Activated CD4-positive, alpha-beta T cell treated with anti-CD3 and anti-CD28 coated beads, Interleukin-2, amount 10 ng/mL, durations not matched to agents 7 days and 5 days (primary cell): ENCODE results near the gene NBAS. TPM values are rescaled to one million over a fixed set of nuclear protein-coding genes. Genes with fewer than 3 reads are reported as not detected.
"Not testable (repeated sequence)": the region's sequence is repeated elsewhere in the genome, so short reads cannot be mapped to it uniquely, and the experiment has no call there.

Experiments
- CTCF ChIA-PET: fragments of 350-600 bp; sonication (Branson Sonifier 250); formaldehyde crosslinking; loops from one replicate; lab custom pipeline; 2021; ENCODE audit warnings: antibody characterized with exemption; lab: Charles Lee
- POLR2A ChIA-PET: fragments of 350-600 bp; sonication (Branson Sonifier 250); formaldehyde crosslinking; loops from one replicate; lab custom pipeline; 2021; ENCODE audit warnings: antibody characterized with exemption; lab: Charles Lee
- DNase-seq: peaks from one replicate; pipeline ENCODE4 v3.0.0-alpha.2; 2020
- H3K27ac Mint-ChIP-seq: one replicate; pipeline ENCODE4 v1.8.0; 2021; ENCODE audit warnings: mild to moderate bottlenecking, moderate library complexity, mixed read lengths
- H3K27me3 Mint-ChIP-seq: one replicate; pipeline ENCODE4 v1.8.0; 2021; ENCODE audit warnings: mixed read lengths
- H3K36me3 Mint-ChIP-seq: one replicate; pipeline ENCODE4 v1.8.0; 2021; ENCODE audit warnings: low read depth, mixed read lengths
- H3K4me1 Mint-ChIP-seq: one replicate; pipeline ENCODE4 v1.8.0; 2021; ENCODE audit warnings: mixed read lengths
- H3K4me3 Mint-ChIP-seq: one replicate; pipeline ENCODE4 v1.8.0; 2021; ENCODE audit warnings: mild to moderate bottlenecking, moderate library complexity, mixed read lengths
- H3K9me3 Mint-ChIP-seq: one replicate; pipeline ENCODE4 v1.8.0; 2021; ENCODE audit warnings: mixed read lengths
- total RNA-seq, 2 experiments: library from RNA; stranded (reverse); gene quantifications; one replicate each; pipeline ENCODE4 v1.2.3, GENCODE V29; 2021

NBAS gene
- total RNA-seq, 2 experiments from 2014 or later = 33.0 to 36.5 TPM

- POLR2A ChIA-PET = no interaction called here
- Mint-ChIP-seq H3K4me1 (no peaks in the 10 kb centered on the region), H3K27me3 (no peaks in the 10 kb centered on the region), H3K9me3 (no peaks in the 10 kb centered on the region), H3K27ac (no peak overlapping the region), H3K36me3 (no peaks in the 10 kb centered on the region), H3K4me3 (no peak overlapping the region)
- DNase-seq = no peak
- CTCF ChIA-PET = interaction anchor here (0.7 kb wide), 1 partner anchor 165 kb away, joined by 3 read pairs; no protein-coding TSS in a partner anchor
These were observed 132.1 kb downstream of the NBAS start for GRCh38 chr2:15429032-15429431.

DNA sequence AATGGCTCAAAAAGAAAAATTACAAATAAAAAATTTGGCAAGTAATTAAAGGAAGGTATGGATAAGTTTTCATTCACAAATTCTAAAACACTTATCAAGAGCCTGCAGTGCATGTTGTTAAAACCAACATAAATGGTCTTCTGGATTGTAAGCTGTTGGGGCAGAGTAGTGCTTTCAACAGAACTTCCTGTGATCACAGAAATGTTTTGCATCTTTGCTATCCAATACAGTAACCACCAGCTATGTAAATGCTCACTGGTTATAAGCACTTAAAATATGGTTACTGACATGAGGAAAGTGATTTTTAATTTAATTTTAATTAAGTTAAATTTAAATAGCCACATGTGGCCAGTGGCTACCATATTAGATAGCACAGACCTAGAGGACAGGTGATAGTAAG lies 133.1 kb downstream of the NBAS start:
- POLR2A ChIA-PET = no interaction called here

DNA sequence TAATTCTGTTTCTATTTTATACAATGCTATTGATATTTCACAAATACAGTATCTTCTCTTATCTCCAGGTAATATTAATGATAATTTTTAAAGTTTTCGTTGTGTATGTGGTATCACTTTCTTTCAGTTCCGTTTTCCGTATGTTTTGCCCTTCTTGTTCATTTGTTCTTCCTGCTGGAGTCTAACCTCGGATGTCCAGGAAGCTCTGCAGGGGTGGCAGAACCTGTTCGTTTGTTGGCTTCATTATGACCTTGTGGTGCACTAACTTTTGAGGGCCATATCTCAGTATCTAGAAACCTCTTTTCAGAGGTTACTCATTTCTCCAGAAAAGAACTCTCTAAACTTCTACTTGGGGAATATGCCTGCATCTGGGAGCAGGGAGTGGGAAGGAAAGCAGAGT lies 134.5 kb downstream of the NBAS start:
- no peaks in the 10 kb centered on the region for H3K9me3 Mint-ChIP-seq
- H3K36me3 Mint-ChIP-seq = peaks cover 1% of the 10 kb centered on the region
- no peak overlapping the region for H3K27ac Mint-ChIP-seq

More for the DNA sequence above, 133.1 kb downstream of the NBAS start:
- no peaks in the 10 kb centered on the region for H3K27me3 Mint-ChIP-seq
- H3K4me3 Mint-ChIP-seq = no peak overlapping the region
- H3K9me3 Mint-ChIP-seq = no peaks in the 10 kb centered on the region
- no peaks in the 10 kb centered on the region for H3K36me3 Mint-ChIP-seq
- CTCF ChIA-PET = no interaction called here
- DNase-seq = no peak
- H3K27ac Mint-ChIP-seq = no peak overlapping the region
- no peaks in the 10 kb centered on the region for H3K4me1 Mint-ChIP-seq

GRCh38 chr2:15425712-15426111 lies 135.4 kb downstream of the NBAS start:
- DNase-seq = no peak
- peaks cover 1% of the 10 kb centered on the region for H3K36me3 Mint-ChIP-seq
- ChIA-PET CTCF (interaction anchor here (1.0 kb wide), 1 partner anchor 31 kb away, joined by 3 read pairs; no protein-coding TSS in a partner anchor), POLR2A (no interaction called here)
- H3K4me1 Mint-ChIP-seq = no peaks in the 10 kb centered on the region
- H3K27me3 Mint-ChIP-seq = no peaks in the 10 kb centered on the region
- no peaks in the 10 kb centered on the region for H3K9me3 Mint-ChIP-seq
- H3K27ac Mint-ChIP-seq = no peak overlapping the region
- H3K4me3 Mint-ChIP-seq = no peak overlapping the region

More for the DNA sequence above, 134.5 kb downstream of the NBAS start:
- no peaks in the 10 kb centered on the region for H3K27me3 Mint-ChIP-seq
- DNase-seq = no peak
- ChIA-PET POLR2A (no interaction called here), CTCF (interaction anchor here (1.0 kb wide), 1 partner anchor 31 kb away, joined by 3 read pairs; no protein-coding TSS in a partner anchor)
- H3K4me3 Mint-ChIP-seq = no peak overlapping the region
- no peaks in the 10 kb centered on the region for H3K4me1 Mint-ChIP-seq

DNA sequence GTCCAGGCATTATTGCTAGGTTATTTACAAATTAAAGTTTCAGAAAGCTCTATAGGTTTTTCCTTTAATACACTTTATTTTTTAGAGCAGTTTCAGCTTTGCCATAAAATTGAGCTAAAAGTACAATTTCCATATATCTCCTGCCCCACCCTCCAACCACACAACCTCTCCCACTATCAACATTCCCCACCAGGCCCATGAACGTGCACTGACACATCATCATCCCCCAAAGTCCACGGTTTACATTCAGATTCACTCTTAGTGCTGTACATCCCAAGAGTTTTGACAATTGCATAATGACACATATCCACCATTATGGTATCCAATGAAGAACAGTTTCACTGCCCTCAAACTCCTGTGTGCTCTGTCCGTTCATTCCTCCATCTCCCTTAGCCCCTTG lies 139.4 kb downstream of the NBAS start:
- no peaks in the 10 kb centered on the region for H3K4me1 Mint-ChIP-seq
- no peak overlapping the region for H3K27ac Mint-ChIP-seq
- CTCF ChIA-PET = interaction anchor here (1.0 kb wide), 1 partner anchor 11 kb away, joined by 3 read pairs; no protein-coding TSS in a partner anchor
- POLR2A ChIA-PET = no interaction called here
- no peak for DNase-seq
- no peaks in the 10 kb centered on the region for H3K27me3 Mint-ChIP-seq
- peaks cover 3% of the 10 kb centered on the region for H3K36me3 Mint-ChIP-seq
- H3K9me3 Mint-ChIP-seq = no peaks in the 10 kb centered on the region
- H3K4me3 Mint-ChIP-seq = no peak overlapping the region

DNA sequence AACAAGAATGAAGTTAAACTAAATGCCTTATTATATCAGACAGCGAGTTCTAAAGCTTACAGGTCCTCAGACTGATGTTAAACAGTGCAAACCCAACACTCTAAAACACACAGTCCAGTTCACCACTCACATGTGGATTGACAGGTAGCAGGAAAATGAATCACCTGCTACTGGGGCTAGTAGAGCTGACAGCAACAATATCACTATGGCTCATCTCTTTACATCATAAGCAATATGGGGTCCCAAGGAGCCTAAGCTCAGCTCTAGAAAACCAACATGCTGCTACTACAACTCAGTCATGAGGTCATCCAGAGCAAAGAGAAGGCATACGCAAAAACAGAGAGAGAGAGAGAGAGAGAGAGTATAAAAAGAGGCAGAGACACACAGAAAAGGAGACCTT lies 145.4 kb downstream of the NBAS start:
- H3K4me1 Mint-ChIP-seq = no peaks in the 10 kb centered on the region
- no peaks in the 10 kb centered on the region for H3K9me3 Mint-ChIP-seq
- ChIA-PET CTCF (interaction anchor here (1.0 kb wide), 1 partner anchor 33 kb away, joined by 5 read pairs; no protein-coding TSS in a partner anchor), POLR2A (no interaction called here)
- DNase-seq = no peak
- no peak overlapping the region for H3K27ac Mint-ChIP-seq
- no peak overlapping the region for H3K4me3 Mint-ChIP-seq
- no peaks in the 10 kb centered on the region for H3K27me3 Mint-ChIP-seq
- H3K36me3 Mint-ChIP-seq = peaks cover 25% of the 10 kb centered on the region

DNA sequence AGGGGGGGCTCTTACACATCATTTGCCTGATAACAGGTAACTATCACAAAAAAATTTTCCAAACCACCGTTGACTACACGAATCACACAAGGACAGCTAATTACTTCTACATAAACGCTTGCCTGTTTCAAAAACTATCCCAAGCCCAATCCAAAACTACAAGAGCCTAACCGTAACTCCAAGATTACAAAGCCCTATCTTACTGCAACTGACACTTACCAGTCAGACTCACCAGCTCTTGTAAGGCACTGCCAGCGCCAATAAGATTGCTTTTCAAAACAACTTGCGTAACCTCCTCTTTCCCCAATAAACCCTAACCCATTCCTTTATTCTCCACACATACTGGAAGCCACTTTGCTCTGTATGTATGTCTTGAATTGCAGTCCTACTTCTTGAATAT lies 148.4 kb downstream of the NBAS start:
- no peak overlapping the region for H3K27ac Mint-ChIP-seq
- peaks cover 27% of the 10 kb centered on the region for H3K36me3 Mint-ChIP-seq
- H3K4me1 Mint-ChIP-seq = no peaks in the 10 kb centered on the region
- ChIA-PET CTCF (no interaction called here), POLR2A (no interaction called here)
- H3K4me3 Mint-ChIP-seq = no peak overlapping the region
- H3K9me3 Mint-ChIP-seq = no peaks in the 10 kb centered on the region
- H3K27me3 Mint-ChIP-seq = no peaks in the 10 kb centered on the region
- DNase-seq = no peak

DNA sequence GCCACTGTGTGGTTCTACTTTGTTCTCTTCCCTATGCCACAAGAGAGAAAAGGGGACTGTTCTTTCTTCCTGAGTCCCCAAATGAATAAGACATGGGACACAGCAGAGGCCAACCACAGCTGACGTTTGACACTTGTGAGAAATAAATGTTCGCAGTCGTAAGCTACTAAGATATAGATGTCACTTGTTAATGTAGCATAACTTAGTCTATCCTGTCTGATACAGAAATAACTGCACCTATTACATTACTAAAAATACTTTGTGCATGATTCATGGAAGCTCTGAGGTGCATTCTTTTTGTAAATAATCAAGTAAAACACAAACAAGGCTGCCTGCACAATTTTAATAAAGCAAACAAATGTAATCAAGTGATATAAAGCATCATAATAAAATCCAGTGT lies 148.8 kb downstream of the NBAS start:
- CTCF ChIA-PET = no interaction called here
- POLR2A ChIA-PET = no interaction called here
- Mint-ChIP-seq H3K4me1 (no peaks in the 10 kb centered on the region), H3K27ac (no peak overlapping the region), H3K36me3 (peaks cover 27% of the 10 kb centered on the region), H3K27me3 (no peaks in the 10 kb centered on the region), H3K9me3 (no peaks in the 10 kb centered on the region), H3K4me3 (no peak overlapping the region)
- DNase-seq = no peak

GRCh38 chr2:15410884-15411283 lies 150.2 kb downstream of the NBAS start:
- Mint-ChIP-seq H3K27ac (no peak overlapping the region), H3K9me3 (no peaks in the 10 kb centered on the region), H3K27me3 (no peaks in the 10 kb centered on the region), H3K4me1 (no peaks in the 10 kb centered on the region), H3K36me3 (peaks cover 25% of the 10 kb centered on the region), H3K4me3 (no peak overlapping the region)
- ChIA-PET CTCF (interaction anchor here (0.6 kb wide), 1 partner anchor 49 kb away, joined by 3 read pairs; no protein-coding TSS in a partner anchor), POLR2A (no interaction called here)
- no peak for DNase-seq

- CTCF ChIA-PET = no interaction called here
- Mint-ChIP-seq H3K9me3 (no peaks in the 10 kb centered on the region), H3K4me3 (no peak overlapping the region), H3K4me1 (no peaks in the 10 kb centered on the region), H3K27ac (no peak overlapping the region), H3K36me3 (peaks cover 21% of the 10 kb centered on the region), H3K27me3 (no peaks in the 10 kb centered on the region)
- POLR2A ChIA-PET = no interaction called here
- no peak for DNase-seq
These were observed 152.4 kb downstream of the NBAS start for GRCh38 chr2:15408759-15409158.

GRCh38 chr2:15407666-15408065 lies 153.5 kb downstream of the NBAS start:
- no peak overlapping the region for H3K27ac Mint-ChIP-seq
- H3K36me3 Mint-ChIP-seq = peaks cover 14% of the 10 kb centered on the region
- H3K4me3 Mint-ChIP-seq = no peak overlapping the region
- no peaks in the 10 kb centered on the region for H3K27me3 Mint-ChIP-seq
- no peaks in the 10 kb centered on the region for H3K4me1 Mint-ChIP-seq
- no peak for DNase-seq
- no peaks in the 10 kb centered on the region for H3K9me3 Mint-ChIP-seq
- CTCF ChIA-PET = no interaction called here
- POLR2A ChIA-PET = no interaction called here

DNA sequence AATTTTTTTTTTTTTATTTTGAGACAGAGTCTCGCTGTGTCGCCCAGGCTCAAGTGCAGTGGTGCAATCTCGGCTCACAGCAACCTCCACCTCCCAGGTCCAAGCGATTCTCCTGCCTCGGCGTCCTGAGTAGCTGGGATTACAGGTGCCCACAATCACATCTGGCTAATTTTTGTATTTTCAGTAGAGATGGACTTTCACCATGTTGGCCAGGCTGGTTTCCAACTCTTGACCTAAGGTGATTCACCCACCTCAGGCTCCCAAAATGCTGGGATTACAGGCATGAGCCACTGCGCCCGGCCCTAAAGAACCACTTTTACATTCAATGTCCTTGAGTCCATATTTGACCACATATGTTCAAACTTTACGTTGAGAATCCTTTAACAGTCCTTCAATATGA lies 156.6 kb downstream of the NBAS start:
- DNase-seq, POLR2A ChIA-PET, H3K27me3 Mint-ChIP-seq, H3K4me3 Mint-ChIP-seq, H3K4me1 Mint-ChIP-seq, H3K27ac Mint-ChIP-seq, H3K9me3 Mint-ChIP-seq, CTCF ChIA-PET: not testable (repeated sequence)
- H3K36me3 Mint-ChIP-seq = peaks cover 11% of the 10 kb centered on the region

GRCh38 chr2:15400240-15400826 lies 160.8 kb downstream of the NBAS start:
- H3K4me3 Mint-ChIP-seq = no peak overlapping the region
- no peaks in the 10 kb centered on the region for H3K4me1 Mint-ChIP-seq
- H3K27ac Mint-ChIP-seq = no peak overlapping the region
- H3K36me3 Mint-ChIP-seq = peaks cover 7% of the 10 kb centered on the region
- H3K9me3 Mint-ChIP-seq = no peaks in the 10 kb centered on the region
- ChIA-PET CTCF (no interaction called here), POLR2A (no interaction called here)
- H3K27me3 Mint-ChIP-seq = no peaks in the 10 kb centered on the region
- no peak for DNase-seq

DNA sequence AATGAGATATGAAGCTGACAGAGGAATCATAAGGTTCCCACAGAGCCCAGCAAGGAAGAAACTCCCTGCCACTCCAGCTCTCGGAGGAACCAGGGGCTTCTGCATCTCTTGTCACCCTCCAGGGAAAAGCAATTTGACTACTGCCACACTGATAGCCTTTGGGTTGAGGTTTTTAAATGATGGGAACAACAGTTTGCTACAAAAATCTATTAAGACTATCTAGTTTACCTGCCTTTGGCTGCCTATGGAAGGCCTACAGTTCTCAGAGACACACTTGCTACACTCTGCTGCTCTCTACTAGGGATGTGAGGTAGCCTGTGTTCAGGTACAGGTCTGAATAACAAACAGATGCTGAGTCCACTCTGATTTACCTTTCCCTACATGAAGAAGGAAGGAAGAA lies 161.9 kb downstream of the NBAS start:
- DNase-seq = no peak
- Mint-ChIP-seq H3K27ac (no peak overlapping the region), H3K4me3 (no peak overlapping the region), H3K4me1 (no peaks in the 10 kb centered on the region), H3K9me3 (no peaks in the 10 kb centered on the region), H3K36me3 (peaks cover 7% of the 10 kb centered on the region), H3K27me3 (no peaks in the 10 kb centered on the region)
- POLR2A ChIA-PET = no interaction called here
- CTCF ChIA-PET = no interaction called here
